ENCODE data around the gene PHACTR3. TPM values are rescaled to one million over a fixed set of nuclear protein-coding genes. Genes with fewer than 3 reads are reported as not detected.

PHACTR3 gene
- total and polyA plus RNA-seq, 2 of the 8 experiments (the other 6 are each of a cell fraction or from before 2014, with no cell fraction given) = 0.05 to 0.13 TPM

- TF ChIP-seq ATF2 (IDR thresholded peaks at IDR 0.05; ENCODE audit: low read length) (no peak), EGR1 (IDR thresholded peaks at IDR 0.05; ENCODE audit: borderline replicate concordance, low read depth, low read length) (no peak), TEAD4 (IDR thresholded peaks at IDR 0.05; ENCODE audit: low read depth, low read length) (no peak), GABPA (IDR thresholded peaks at IDR 0.05; ENCODE audit: borderline replicate concordance, insufficient read depth, low read length) (no peak), RFX5 (IDR thresholded peaks at IDR 0.05; ENCODE audit: borderline replicate concordance, low read depth, low read length) (no peak), NANOG (IDR thresholded peaks at IDR 0.05; ENCODE audit: insufficient read depth, low read depth, low read length, poor library complexity, severe bottlenecking) (no peak), TCF12 (IDR thresholded peaks at IDR 0.05; ENCODE audit: low read depth, low read length) (no peak), FOSL1 (IDR thresholded peaks at IDR 0.05; ENCODE audit: insufficient read depth, low read depth, low read length) (no peak)
Observed at GRCh38 chr20:59565768-59566461, 38.4 kb upstream of the PHACTR3 start (continued).
